Left ventricle myocardium inferior (tissue), 1 donor: ENCODE data around the gene MEI1. TPM values are rescaled to one million over a fixed set of nuclear protein-coding genes. Genes with fewer than 3 reads are reported as not detected.

ENCODE experiments used
- DNase-seq: peaks from one replicate; pipeline ENCODE4 v3.0.0-alpha.2; 2020
- H3K27ac ChIP-seq: fragments of 200-600 bp; replicated peaks from 2 replicates; pipeline ENCODE4 v1.8.0; 2021
- H3K27me3 ChIP-seq: fragments of 200-600 bp; 2 replicates; pipeline ENCODE4 v1.8.0; 2021; ENCODE audit warnings: low read depth
- H3K36me3 ChIP-seq: fragments of 200-600 bp; 2 replicates; pipeline ENCODE4 v1.8.0; 2021
- H3K4me1 ChIP-seq: fragments of 200-600 bp; 2 replicates; pipeline ENCODE4 v1.8.0; 2021
- H3K4me3 ChIP-seq: fragments of 200-600 bp; 2 replicates; pipeline ENCODE4 v1.8.0; 2021; ENCODE audit warnings: mild to moderate bottlenecking, moderate library complexity
- H3K9me3 ChIP-seq: fragments of 200-600 bp; replicated peaks from 2 replicates; pipeline ENCODE4 v1.8.0; 2021
- intact Hi-C: fragments of 100-400 bp; cut with micrococcal nuclease; formaldehyde crosslinking; loops from one replicate; pipeline ENCODE4 v1.11.0; 2022
- total RNA-seq: library from RNA; stranded (reverse); fragmentation: NEBNext Ultra II Directional; extraction: Animal tissue kit (Norgen Biotek cat#: 25700); gene quantifications from one replicate; pipeline ENCODE4 v1.2.1, GENCODE V29; 2021
- TF ChIP-seq, protein P1 (sequence below): fragments of 200-600 bp; IDR thresholded peaks from 2 replicates; pipeline ENCODE4 v1.8.0; 2021; ENCODE audit warnings: antibody characterized with exemption, mild to moderate bottlenecking, borderline replicate concordance
- donor health status: DM: no; HTN: yes; CAD: no; lungs with severe emphysema.

The MEI1 gene
- total RNA-seq, 1 donor from 2014 or later, result 0.74 TPM

DNA sequence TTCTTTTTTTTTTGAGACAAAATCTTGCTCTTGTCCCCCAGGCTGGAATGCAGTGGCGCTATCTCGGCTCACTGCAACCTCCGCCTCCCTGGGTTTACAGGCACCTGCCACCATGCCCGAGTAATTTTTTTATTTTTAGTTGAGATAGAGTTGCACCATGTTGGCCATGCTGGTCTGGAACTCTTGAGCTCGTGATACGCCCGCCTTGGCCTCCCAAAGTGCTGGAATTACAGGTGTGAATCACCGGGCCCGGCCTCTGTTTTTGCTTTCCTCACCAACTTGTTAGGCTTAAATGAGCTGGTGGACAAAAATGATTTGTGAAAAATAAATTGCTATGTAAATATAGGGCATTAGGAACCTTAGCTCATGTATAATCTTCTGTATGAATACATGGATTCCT lies 3.5 kb downstream of the MEI1 start:
- Histone ChIP-seq H3K27ac (no peak overlapping the region), H3K4me1 (peaks cover 10% of the 10 kb centered on the region), H3K4me3 (no peak overlapping the region), H3K27me3 (no peaks in the 10 kb centered on the region), H3K36me3 (no peaks in the 10 kb centered on the region), H3K9me3 (no peaks in the 10 kb centered on the region)
- intact Hi-C loops, result no loop called here
- TF ChIP-seq, protein P1, sequence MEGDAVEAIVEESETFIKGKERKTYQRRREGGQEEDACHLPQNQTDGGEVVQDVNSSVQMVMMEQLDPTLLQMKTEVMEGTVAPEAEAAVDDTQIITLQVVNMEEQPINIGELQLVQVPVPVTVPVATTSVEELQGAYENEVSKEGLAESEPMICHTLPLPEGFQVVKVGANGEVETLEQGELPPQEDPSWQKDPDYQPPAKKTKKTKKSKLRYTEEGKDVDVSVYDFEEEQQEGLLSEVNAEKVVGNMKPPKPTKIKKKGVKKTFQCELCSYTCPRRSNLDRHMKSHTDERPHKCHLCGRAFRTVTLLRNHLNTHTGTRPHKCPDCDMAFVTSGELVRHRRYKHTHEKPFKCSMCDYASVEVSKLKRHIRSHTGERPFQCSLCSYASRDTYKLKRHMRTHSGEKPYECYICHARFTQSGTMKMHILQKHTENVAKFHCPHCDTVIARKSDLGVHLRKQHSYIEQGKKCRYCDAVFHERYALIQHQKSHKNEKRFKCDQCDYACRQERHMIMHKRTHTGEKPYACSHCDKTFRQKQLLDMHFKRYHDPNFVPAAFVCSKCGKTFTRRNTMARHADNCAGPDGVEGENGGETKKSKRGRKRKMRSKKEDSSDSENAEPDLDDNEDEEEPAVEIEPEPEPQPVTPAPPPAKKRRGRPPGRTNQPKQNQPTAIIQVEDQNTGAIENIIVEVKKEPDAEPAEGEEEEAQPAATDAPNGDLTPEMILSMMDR, result no peak
- no peak for DNase-seq

DNA sequence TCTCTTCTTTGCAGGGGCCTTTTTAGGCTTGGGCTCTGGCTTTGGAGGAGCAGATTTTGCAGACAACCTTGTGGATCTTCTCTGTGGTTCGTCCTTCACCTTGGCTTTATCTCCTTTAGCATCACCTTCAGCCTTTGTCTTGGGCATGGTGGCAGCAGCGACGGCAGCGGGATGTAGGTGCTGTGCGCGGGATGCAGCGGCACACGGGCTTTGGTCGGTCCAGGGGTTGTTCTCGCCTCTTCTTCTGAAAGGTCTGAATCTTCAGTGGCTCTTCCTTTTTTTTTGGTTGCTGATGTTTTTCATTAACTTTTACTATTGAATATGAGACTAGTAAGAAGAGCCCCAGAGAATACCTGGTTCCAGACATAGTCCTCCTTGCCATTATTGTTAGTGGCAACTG lies 10.0 kb downstream of the MEI1 start:
- no peak for DNase-seq
- H3K4me1 ChIP-seq, result no peaks in the 10 kb centered on the region
- no peaks in the 10 kb centered on the region for H3K9me3 ChIP-seq
- no peak overlapping the region for H3K4me3 ChIP-seq
- intact Hi-C loops, result no loop called here
- no peaks in the 10 kb centered on the region for H3K36me3 ChIP-seq
- H3K27me3 ChIP-seq, result no peaks in the 10 kb centered on the region
- no peak overlapping the region for H3K27ac ChIP-seq
- TF ChIP-seq, protein P1, result no peak

DNA sequence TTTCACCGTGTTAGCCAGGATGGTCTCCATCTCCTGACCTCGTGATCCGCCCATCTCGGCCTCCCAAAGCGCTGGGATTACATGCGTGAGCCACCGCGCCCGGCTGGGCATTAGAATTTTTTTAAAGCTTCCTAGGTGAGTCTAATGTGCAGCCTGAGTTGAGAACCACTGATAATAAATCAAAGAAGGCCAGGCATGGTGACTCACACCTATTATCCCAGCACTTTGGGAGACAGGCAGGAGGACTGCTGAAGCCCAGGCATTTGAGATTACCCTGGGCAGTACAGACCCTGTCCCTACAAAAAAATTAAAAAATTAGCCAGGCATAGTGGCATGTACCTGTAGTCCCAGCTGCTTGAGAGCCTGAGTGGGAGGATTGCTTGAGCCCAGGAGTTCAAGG lies 13.7 kb downstream of the MEI1 start:
- Histone ChIP-seq H3K27me3 (no peaks in the 10 kb centered on the region), H3K27ac (no peak overlapping the region), H3K36me3 (no peaks in the 10 kb centered on the region), H3K4me1 (no peaks in the 10 kb centered on the region), H3K4me3 (no peak overlapping the region), H3K9me3 (no peaks in the 10 kb centered on the region)
- intact Hi-C loops, result loop anchor here (10.0 kb wide), 1 partner anchor 62 kb away; no protein-coding TSS in a partner anchor
- TF ChIP-seq, protein P1, result no peak
- DNase-seq, result no peak

DNA sequence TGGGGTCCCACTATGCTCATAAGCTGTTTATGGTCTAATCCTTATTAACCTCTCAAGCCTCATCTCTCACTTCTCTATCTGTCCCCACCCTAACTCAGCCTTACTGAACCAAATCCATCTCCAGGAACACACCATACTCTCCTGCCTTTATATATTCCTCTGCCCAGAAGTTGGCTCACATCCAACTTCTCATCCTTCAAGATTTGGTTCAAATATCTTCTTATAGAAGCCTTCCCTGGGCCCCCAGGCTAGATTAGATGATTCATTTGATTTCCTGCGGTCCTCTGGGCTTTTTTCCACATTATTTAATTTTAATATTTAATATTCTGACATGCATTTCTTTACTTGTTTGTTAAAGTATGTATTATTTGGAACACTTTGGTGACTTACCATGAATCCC lies 23.2 kb downstream of the MEI1 start:
- TF ChIP-seq, protein P1, result no peak
- Histone ChIP-seq H3K36me3 (no peaks in the 10 kb centered on the region), H3K9me3 (no peaks in the 10 kb centered on the region), H3K4me1 (no peaks in the 10 kb centered on the region), H3K27me3 (no peaks in the 10 kb centered on the region), H3K27ac (no peak overlapping the region), H3K4me3 (no peak overlapping the region)
- no peak for DNase-seq
- intact Hi-C loops, result no loop called here

DNA sequence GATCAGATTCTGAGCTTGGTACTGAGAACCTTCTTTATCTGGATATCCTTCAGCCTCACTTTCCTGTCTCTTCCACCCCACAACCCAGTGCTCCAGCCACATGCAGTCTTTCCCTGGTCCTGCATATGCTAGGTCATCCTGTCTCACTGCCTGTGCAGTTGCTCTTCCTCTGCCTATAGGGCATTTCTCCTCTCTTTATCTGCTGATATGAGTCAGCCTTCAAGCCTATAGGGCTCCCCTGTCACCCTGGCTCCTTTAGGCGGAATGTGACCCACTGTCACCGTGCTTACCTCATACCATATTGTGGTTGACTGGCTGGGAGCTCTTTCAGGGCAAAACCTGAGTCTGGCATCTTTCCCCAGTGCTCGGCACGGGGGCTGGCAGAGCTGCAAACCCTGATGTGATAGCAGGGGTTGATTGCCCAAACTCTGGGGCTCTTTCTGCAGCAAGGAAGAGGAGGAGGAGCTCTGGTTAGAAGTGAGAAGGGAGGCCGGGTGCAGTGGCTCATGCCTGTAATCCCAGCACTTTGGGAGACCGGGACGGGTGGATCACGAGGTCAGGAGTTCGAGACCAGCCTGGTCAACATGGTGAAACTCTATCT lies 26.3 kb downstream of the MEI1 start:
- Histone ChIP-seq H3K36me3 (no peaks in the 10 kb centered on the region), H3K27ac (no peak overlapping the region), H3K9me3 (no peaks in the 10 kb centered on the region), H3K4me1 (no peaks in the 10 kb centered on the region), H3K27me3 (no peaks in the 10 kb centered on the region), H3K4me3 (no peak overlapping the region)
- TF ChIP-seq, protein P1, result no peak
- no peak for DNase-seq
- intact Hi-C loops, result no loop called here
